Measurements from ENCODE around the gene FREY1. TPM values are rescaled to one million over a fixed set of nuclear protein-coding genes. Genes with fewer than 3 reads are reported as not detected.
A peak's percentile ranks its signal among the peaks of the same experiment; 100 is the strongest.

FREY1 gene
- total and polyA plus RNA-seq, 9 of the 15 experiments (the other 6 are each of a cell fraction or from before 2014, with no cell fraction given) = 0.25 to 1.5 (median 1.1) TPM; not detected in 5

- TF ChIP-seq ZBTB34 (CRISPR knock-in tag; IDR thresholded peaks at IDR 0.05) = no peak
- TF ChIP-seq, protein P1, sequence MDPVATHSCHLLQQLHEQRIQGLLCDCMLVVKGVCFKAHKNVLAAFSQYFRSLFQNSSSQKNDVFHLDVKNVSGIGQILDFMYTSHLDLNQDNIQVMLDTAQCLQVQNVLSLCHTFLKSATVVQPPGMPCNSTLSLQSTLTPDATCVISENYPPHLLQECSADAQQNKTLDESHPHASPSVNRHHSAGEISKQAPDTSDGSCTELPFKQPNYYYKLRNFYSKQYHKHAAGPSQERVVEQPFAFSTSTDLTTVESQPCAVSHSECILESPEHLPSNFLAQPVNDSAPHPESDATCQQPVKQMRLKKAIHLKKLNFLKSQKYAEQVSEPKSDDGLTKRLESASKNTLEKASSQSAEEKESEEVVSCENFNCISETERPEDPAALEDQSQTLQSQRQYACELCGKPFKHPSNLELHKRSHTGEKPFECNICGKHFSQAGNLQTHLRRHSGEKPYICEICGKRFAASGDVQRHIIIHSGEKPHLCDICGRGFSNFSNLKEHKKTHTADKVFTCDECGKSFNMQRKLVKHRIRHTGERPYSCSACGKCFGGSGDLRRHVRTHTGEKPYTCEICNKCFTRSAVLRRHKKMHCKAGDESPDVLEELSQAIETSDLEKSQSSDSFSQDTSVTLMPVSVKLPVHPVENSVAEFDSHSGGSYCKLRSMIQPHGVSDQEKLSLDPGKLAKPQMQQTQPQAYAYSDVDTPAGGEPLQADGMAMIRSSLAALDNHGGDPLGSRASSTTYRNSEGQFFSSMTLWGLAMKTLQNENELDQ (CRISPR knock-in tag; IDR thresholded peaks at IDR 0.05; ENCODE audit: borderline replicate concordance) = no peak
- TF ChIP-seq ZNF23 (CRISPR knock-in tag; IDR thresholded peaks at IDR 0.05) = no peak
- TF ChIP-seq, protein P2, sequence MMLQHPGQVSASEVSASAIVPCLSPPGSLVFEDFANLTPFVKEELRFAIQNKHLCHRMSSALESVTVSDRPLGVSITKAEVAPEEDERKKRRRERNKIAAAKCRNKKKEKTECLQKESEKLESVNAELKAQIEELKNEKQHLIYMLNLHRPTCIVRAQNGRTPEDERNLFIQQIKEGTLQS (IDR thresholded peaks at IDR 0.05) = peak; percentile 98
- TF ChIP-seq, protein P2 (CRISPR knock-in tag; conservative IDR thresholded peaks at IDR 0.05) = peak; percentile 72; the same call in 1 of the 2 replicates
- no peak for TF ChIP-seq ELF1 (tag; IDR thresholded peaks at IDR 0.05)
- no peak for TF ChIP-seq ZNF354B (CRISPR knock-in tag; IDR thresholded peaks at IDR 0.05)
- no peak for TF ChIP-seq SREBF1 (IDR thresholded peaks at IDR 0.05; ENCODE audit: borderline replicate concordance, low read depth, low read length)
- no peak for TF ChIP-seq SP1 (CRISPR knock-in tag; IDR thresholded peaks at IDR 0.05)
- TF ChIP-seq MTF1 (CRISPR knock-in tag; IDR thresholded peaks at IDR 0.05; ENCODE audit: borderline replicate concordance) = no peak
- TF ChIP-seq ZNF551 (CRISPR knock-in tag; IDR thresholded peaks at IDR 0.05) = no peak
- TF ChIP-seq XRCC5 (IDR thresholded peaks at IDR 0.05; ENCODE audit: low read depth, low read length) = no peak
- no peak for TF ChIP-seq CBFB (CRISPR knock-in tag; IDR thresholded peaks at IDR 0.05)
- no peak for TF ChIP-seq GATA2 (CRISPR knock-in tag; IDR thresholded peaks at IDR 0.05)
- no peak for TF ChIP-seq MCM2 (IDR thresholded peaks at IDR 0.05; ENCODE audit: low read depth)
- TF ChIP-seq ZNF232 (CRISPR knock-in tag; IDR thresholded peaks at IDR 0.05) = no peak
- no peak for TF ChIP-seq PHB2 (IDR thresholded peaks at IDR 0.05; ENCODE audit: low read depth)
- TF ChIP-seq BRD4 (IDR thresholded peaks at IDR 0.05) = no peak
- no peak for TF ChIP-seq BRD9 (IDR thresholded peaks at IDR 0.05; ENCODE audit: low read depth, partially characterized antibody)
- TF ChIP-seq KLF10 (CRISPR knock-in tag; IDR thresholded peaks at IDR 0.05) = no peak
- no peak for TF ChIP-seq PHF8 (IDR thresholded peaks at IDR 0.05; ENCODE audit: borderline replicate concordance, low read length)
- TF ChIP-seq NFE2L1 (tag; IDR thresholded peaks at IDR 0.05; ENCODE audit: borderline replicate concordance, low read depth) = no peak
Measured at GRCh38 chr11:45879803-45880686, 27.0 kb downstream of the FREY1 start (continued).

Data from K562 (cell line).